ENCODE measurements around the gene VPS8. TPM values are rescaled to one million over a fixed set of nuclear protein-coding genes. Genes with fewer than 3 reads are reported as not detected.
A peak's percentile ranks its signal among the peaks of the same experiment; 100 is the strongest.
"Not testable (repeated sequence)": the region's sequence is repeated elsewhere in the genome, so short reads cannot be mapped to it uniquely, and the experiment has no call there.

The VPS8 gene
- total and polyA plus RNA-seq, 5 donors from 2014 or later: 23.4 to 73.8 (median 26.9) TPM

GRCh38 chr3:184895350-184895749, 83.4 kb downstream of the VPS8 start:
- peaks cover 3% of the 10 kb centered on the region for H3K36me3 Mint-ChIP-seq
- DNase-seq (no peak), ATAC-seq (ENCODE audit: low read depth in 2 of 2) (no peak)

GRCh38 chr3:184896336-184896735, 84.4 kb downstream of the VPS8 start:
- H3K36me3 ChIP-seq (ENCODE audit: control insufficient read depth, insufficient read depth, low read length): peaks cover 17% of the 10 kb centered on the region
- no peaks in the 10 kb centered on the region for H3K27me3 ChIP-seq (ENCODE audit: control insufficient read depth, insufficient read depth, low read length)
- H3K27ac ChIP-seq (ENCODE audit: insufficient read depth, low read length, poor library complexity, severe bottlenecking): no peak overlapping the region
- Mint-ChIP-seq H3K4me1 (peaks cover 0 to 4% (median 0%) of the 10 kb centered on the region in 4 donors), H3K9me3 (no peaks in the 10 kb centered on the region), H3K27me3 (no peaks in the 10 kb centered on the region), H3K27ac (no peak overlapping the region), H3K36me3 (peaks cover 4% of the 10 kb centered on the region), H3K4me3 (no peak overlapping the region)
- no peak for ATAC-seq (ENCODE audit: low read depth in 2 of 2)
- H3K4me1 ChIP-seq (ENCODE audit: control insufficient read depth, insufficient read depth, low read length, poor library complexity, severe bottlenecking): no peaks in the 10 kb centered on the region
- DNase-seq: no peak
- H3K4me3 ChIP-seq (ENCODE audit: low read depth, low read length): no peak overlapping the region
- no peaks in the 10 kb centered on the region for H3K9me3 ChIP-seq (ENCODE audit: control insufficient read depth in 2 of 2, low read length in 2 of 2)

More at GRCh38 chr3:184895350-184895749, 83.4 kb downstream of the VPS8 start:
- no peaks in the 10 kb centered on the region for H3K27me3 Mint-ChIP-seq
- Histone ChIP-seq H3K27ac (ENCODE audit: insufficient read depth, low read length, poor library complexity, severe bottlenecking) (no peak overlapping the region), H3K4me3 (ENCODE audit: low read depth, low read length) (no peak overlapping the region), H3K9me3 (ENCODE audit: control insufficient read depth in 2 of 2, low read length in 2 of 2) (no peaks in the 10 kb centered on the region), H3K27me3 (ENCODE audit: control insufficient read depth, insufficient read depth, low read length) (no peaks in the 10 kb centered on the region), H3K36me3 (ENCODE audit: control insufficient read depth, insufficient read depth, low read length) (peaks cover 19% of the 10 kb centered on the region), H3K4me1 (ENCODE audit: control insufficient read depth, insufficient read depth, low read length, poor library complexity, severe bottlenecking) (no peaks in the 10 kb centered on the region)
- H3K27ac Mint-ChIP-seq: no peak overlapping the region
- no peaks in the 10 kb centered on the region for H3K4me1 Mint-ChIP-seq
- H3K4me3 Mint-ChIP-seq: no peak overlapping the region
- H3K9me3 Mint-ChIP-seq: no peaks in the 10 kb centered on the region

- Mint-ChIP-seq H3K9me3 (peaks cover 0 to 8% (median 0%) of the 10 kb centered on the region in 7 donors), H3K27ac (no peak overlapping the region), H3K27me3 (no peaks in the 10 kb centered on the region), H3K4me3 (no peak overlapping the region), H3K4me1 (peaks cover 0 to 4% (median 0%) of the 10 kb centered on the region in 4 donors), H3K36me3 (peaks cover 24% of the 10 kb centered on the region)
- no peak for DNase-seq
- Histone ChIP-seq H3K36me3 (ENCODE audit: control insufficient read depth, insufficient read depth, low read length) (peaks cover 31% of the 10 kb centered on the region), H3K9me3 (ENCODE audit: control insufficient read depth in 2 of 2, low read length in 2 of 2) (peaks cover 2 to 3% of the 10 kb centered on the region in 2 experiments), H3K27me3 (ENCODE audit: control insufficient read depth, insufficient read depth, low read length) (no peaks in the 10 kb centered on the region), H3K4me3 (ENCODE audit: low read depth, low read length) (no peak overlapping the region), H3K27ac (ENCODE audit: insufficient read depth, low read length, poor library complexity, severe bottlenecking) (no peak overlapping the region), H3K4me1 (ENCODE audit: control insufficient read depth, insufficient read depth, low read length, poor library complexity, severe bottlenecking) (no peaks in the 10 kb centered on the region)
- ATAC-seq (ENCODE audit: low read depth in 2 of 2): no peak
Observed at GRCh38 chr3:184899953-184900595, 88.1 kb downstream of the VPS8 start.

DNA sequence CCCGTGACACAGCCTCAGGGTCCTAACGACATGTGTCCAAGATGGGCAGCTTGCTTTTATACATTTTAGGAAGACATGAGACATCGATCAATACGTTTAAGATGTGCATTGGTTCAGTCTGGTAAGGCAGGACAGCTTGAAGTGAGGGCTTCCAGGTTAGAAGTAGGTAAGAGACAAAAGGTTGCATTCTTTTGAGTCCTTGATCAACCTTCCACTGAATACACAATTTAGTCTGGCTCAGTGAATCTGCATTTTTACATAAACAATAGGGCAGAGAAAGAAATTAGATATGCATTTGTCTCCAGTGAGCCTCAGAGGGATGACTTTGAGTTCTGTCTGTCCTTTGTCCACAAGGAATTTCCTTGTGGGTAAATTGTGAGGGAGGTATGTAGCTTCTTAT, 95.1 kb downstream of the VPS8 start:
- peak overlapping the region in 1 of 3 donors; percentile 75 for H3K27ac Mint-ChIP-seq
- peaks cover 0 to 12% (median 2%) of the 10 kb centered on the region in 7 donors for H3K9me3 Mint-ChIP-seq
- not testable (repeated sequence) for H3K4me3 Mint-ChIP-seq; H3K4me1 Mint-ChIP-seq; H3K27me3 Mint-ChIP-seq; H3K9me3 ChIP-seq (ENCODE audit: control insufficient read depth in 2 of 2, low read length in 2 of 2); H3K27ac ChIP-seq (ENCODE audit: insufficient read depth, low read length, poor library complexity, severe bottlenecking); H3K4me1 ChIP-seq (ENCODE audit: control insufficient read depth, insufficient read depth, low read length, poor library complexity, severe bottlenecking); H3K27me3 ChIP-seq (ENCODE audit: control insufficient read depth, insufficient read depth, low read length); DNase-seq; H3K4me3 ChIP-seq (ENCODE audit: low read depth, low read length); ATAC-seq (ENCODE audit: low read depth in 2 of 2)
- peaks cover 23% of the 10 kb centered on the region for H3K36me3 ChIP-seq (ENCODE audit: control insufficient read depth, insufficient read depth, low read length)
- H3K36me3 Mint-ChIP-seq: peaks cover 47% of the 10 kb centered on the region

DNA sequence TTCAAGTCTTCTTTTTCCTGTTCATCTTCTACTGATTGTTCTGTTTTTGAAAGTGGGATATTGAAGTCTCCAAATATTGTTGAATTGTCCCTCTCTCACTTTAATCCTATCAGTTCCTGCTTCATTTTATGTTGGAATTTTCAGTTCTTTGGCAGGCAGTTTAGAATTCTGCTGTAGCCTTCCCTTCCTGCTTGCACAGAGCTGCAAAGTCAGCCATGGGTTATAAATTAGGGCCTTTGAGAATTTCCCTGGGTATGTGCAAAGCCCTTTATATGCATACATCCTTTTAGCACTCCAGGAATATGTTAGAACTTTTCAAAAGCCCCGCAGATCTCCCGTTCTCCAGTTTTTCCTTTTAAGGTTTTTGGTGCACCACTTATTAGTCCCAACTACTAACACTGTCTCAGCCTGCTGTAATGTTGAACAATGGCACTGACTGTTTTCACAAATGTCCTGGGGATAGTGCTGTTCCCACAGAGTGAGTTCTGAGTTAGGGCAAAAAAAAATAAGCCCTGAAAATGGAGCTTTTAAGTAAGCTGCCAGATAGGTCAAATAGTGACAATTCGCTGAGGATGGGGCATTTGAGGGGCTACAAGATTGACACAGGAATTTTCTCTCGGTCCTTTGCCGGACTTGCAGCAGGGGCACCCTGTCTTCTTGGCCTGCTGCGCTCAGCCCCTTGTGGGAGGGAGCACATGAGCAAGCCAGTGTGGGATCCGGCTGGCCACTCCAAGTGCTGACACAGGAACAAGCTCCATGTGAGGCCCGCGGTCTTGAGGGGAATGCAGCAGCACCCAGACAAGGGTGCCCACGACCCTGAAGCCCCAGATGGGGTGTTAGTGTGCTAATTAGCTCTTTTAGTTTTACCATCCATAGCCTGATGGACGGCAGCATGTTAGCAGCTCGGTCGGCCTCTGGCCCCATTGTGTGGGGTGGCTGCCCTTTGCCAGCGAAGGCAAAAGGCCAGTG, 96.0 kb downstream of the VPS8 start:
- H3K9me3 ChIP-seq (ENCODE audit: control insufficient read depth in 2 of 2, low read length in 2 of 2): peaks cover 2 to 3% of the 10 kb centered on the region in 2 experiments
- Mint-ChIP-seq H3K9me3 (peaks cover 0 to 12% (median 2%) of the 10 kb centered on the region in 7 donors), H3K4me1 (peaks cover 0 to 3% (median 0%) of the 10 kb centered on the region in 4 donors), H3K27me3 (no peaks in the 10 kb centered on the region), H3K27ac (peak overlapping the region in 1 of 3 donors; percentile 75), H3K4me3 (no peak overlapping the region), H3K36me3 (peaks cover 55% of the 10 kb centered on the region)
- no peak overlapping the region for H3K27ac ChIP-seq (ENCODE audit: insufficient read depth, low read length, poor library complexity, severe bottlenecking)
- H3K4me3 ChIP-seq (ENCODE audit: low read depth, low read length): no peak overlapping the region
- no peak for ATAC-seq (ENCODE audit: low read depth in 2 of 2)
- H3K27me3 ChIP-seq (ENCODE audit: control insufficient read depth, insufficient read depth, low read length): no peaks in the 10 kb centered on the region
- peaks cover 23% of the 10 kb centered on the region for H3K36me3 ChIP-seq (ENCODE audit: control insufficient read depth, insufficient read depth, low read length)
- DNase-seq: no peak
- H3K4me1 ChIP-seq (ENCODE audit: control insufficient read depth, insufficient read depth, low read length, poor library complexity, severe bottlenecking): no peaks in the 10 kb centered on the region

- H3K27ac Mint-ChIP-seq: peak overlapping the region in 1 of 3 donors; percentile 20
- no peaks in the 10 kb centered on the region for H3K27me3 Mint-ChIP-seq
- no peak overlapping the region for H3K27ac ChIP-seq (ENCODE audit: insufficient read depth, low read length, poor library complexity, severe bottlenecking)
Observed at GRCh38 chr3:184908859-184909258, 96.9 kb downstream of the VPS8 start.

GRCh38 chr3:184910664-184911063, 98.7 kb downstream of the VPS8 start:
- ATAC-seq (ENCODE audit: low read depth in 2 of 2): no peak
- H3K27ac ChIP-seq (ENCODE audit: insufficient read depth, low read length, poor library complexity, severe bottlenecking): no peak overlapping the region
- peaks cover 25% of the 10 kb centered on the region for H3K36me3 ChIP-seq (ENCODE audit: control insufficient read depth, insufficient read depth, low read length)
- Mint-ChIP-seq H3K9me3 (peaks cover 0 to 3% (median 0%) of the 10 kb centered on the region in 7 donors), H3K27ac (no peak overlapping the region), H3K4me3 (no peak overlapping the region), H3K27me3 (no peaks in the 10 kb centered on the region), H3K4me1 (peaks cover 0 to 3% (median 0%) of the 10 kb centered on the region in 4 donors), H3K36me3 (peaks cover 52% of the 10 kb centered on the region)
- no peak overlapping the region for H3K4me3 ChIP-seq (ENCODE audit: low read depth, low read length)
- no peaks in the 10 kb centered on the region for H3K27me3 ChIP-seq (ENCODE audit: control insufficient read depth, insufficient read depth, low read length)
- DNase-seq: no peak
- H3K9me3 ChIP-seq (ENCODE audit: control insufficient read depth in 2 of 2, low read length in 2 of 2): no peaks in the 10 kb centered on the region
- H3K4me1 ChIP-seq (ENCODE audit: control insufficient read depth, insufficient read depth, low read length, poor library complexity, severe bottlenecking): no peaks in the 10 kb centered on the region

More at GRCh38 chr3:184908859-184909258, 96.9 kb downstream of the VPS8 start:
- Histone ChIP-seq H3K4me3 (ENCODE audit: low read depth, low read length) (no peak overlapping the region), H3K4me1 (ENCODE audit: control insufficient read depth, insufficient read depth, low read length, poor library complexity, severe bottlenecking) (no peaks in the 10 kb centered on the region), H3K36me3 (ENCODE audit: control insufficient read depth, insufficient read depth, low read length) (peaks cover 20% of the 10 kb centered on the region), H3K9me3 (ENCODE audit: control insufficient read depth in 2 of 2, low read length in 2 of 2) (peaks cover 2 to 3% of the 10 kb centered on the region in 2 experiments), H3K27me3 (ENCODE audit: control insufficient read depth, insufficient read depth, low read length) (no peaks in the 10 kb centered on the region)
- peaks cover 0 to 3% (median 0%) of the 10 kb centered on the region in 4 donors for H3K4me1 Mint-ChIP-seq
- peaks cover 55% of the 10 kb centered on the region for H3K36me3 Mint-ChIP-seq
- H3K9me3 Mint-ChIP-seq: peaks cover 0 to 12% (median 2%) of the 10 kb centered on the region in 7 donors
- H3K4me3 Mint-ChIP-seq: no peak overlapping the region
- ATAC-seq (ENCODE audit: low read depth in 2 of 2) (no peak), DNase-seq (no peak)

Measured in CD4-positive, CD25-positive, alpha-beta regulatory T cell (primary cell).